ENCODE results near the gene POLL. TPM values are rescaled to one million over a fixed set of nuclear protein-coding genes. Genes with fewer than 3 reads are reported as not detected.

The POLL gene
- total RNA-seq, 1 experiment from 2014 or later, result 6.6 TPM

DNA sequence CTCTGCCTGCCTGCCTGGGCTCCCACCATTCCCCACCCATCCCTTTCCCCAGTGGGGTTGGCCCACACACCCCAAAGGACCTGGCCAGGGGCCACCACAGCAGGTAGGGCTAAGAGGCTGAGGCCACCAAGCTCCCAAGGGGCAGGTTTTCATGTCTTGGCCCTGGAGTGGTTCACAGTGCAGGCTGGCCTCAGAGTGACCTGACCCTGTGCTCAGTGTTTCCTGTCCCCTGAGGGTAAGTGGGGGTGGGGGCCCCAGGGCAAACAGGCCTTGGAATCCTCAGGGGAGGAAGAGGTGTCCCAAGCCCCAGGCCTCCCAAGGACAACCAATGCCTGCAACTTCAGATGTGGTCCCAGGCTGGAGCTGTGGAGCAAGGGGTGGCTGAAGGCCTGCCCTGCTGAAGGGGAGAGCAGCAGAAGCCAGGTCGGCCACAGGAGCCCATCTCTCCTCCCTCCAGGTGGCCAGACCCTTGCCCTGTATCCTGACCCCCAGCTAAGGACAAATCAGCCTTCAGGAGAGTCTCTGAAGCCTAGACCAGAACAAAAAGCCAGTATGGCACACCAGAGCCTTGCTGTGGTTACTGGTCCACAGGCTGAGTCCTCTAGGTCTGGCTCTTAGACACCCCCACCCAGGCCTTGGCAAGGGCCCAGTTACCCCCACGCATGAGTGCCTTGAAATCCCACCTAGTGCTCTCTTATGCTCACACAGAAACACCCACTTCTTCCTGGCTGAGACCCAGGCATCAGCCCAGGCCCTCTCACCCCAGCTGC lies 27.6 kb downstream of the POLL start:
- no peak for DNase-seq (ENCODE audit: low read depth)

- DNase-seq (ENCODE audit: low read depth), result no peak
These were observed 28.3 kb downstream of the POLL start for GRCh38 chr10:101559596-101560297.

DNA sequence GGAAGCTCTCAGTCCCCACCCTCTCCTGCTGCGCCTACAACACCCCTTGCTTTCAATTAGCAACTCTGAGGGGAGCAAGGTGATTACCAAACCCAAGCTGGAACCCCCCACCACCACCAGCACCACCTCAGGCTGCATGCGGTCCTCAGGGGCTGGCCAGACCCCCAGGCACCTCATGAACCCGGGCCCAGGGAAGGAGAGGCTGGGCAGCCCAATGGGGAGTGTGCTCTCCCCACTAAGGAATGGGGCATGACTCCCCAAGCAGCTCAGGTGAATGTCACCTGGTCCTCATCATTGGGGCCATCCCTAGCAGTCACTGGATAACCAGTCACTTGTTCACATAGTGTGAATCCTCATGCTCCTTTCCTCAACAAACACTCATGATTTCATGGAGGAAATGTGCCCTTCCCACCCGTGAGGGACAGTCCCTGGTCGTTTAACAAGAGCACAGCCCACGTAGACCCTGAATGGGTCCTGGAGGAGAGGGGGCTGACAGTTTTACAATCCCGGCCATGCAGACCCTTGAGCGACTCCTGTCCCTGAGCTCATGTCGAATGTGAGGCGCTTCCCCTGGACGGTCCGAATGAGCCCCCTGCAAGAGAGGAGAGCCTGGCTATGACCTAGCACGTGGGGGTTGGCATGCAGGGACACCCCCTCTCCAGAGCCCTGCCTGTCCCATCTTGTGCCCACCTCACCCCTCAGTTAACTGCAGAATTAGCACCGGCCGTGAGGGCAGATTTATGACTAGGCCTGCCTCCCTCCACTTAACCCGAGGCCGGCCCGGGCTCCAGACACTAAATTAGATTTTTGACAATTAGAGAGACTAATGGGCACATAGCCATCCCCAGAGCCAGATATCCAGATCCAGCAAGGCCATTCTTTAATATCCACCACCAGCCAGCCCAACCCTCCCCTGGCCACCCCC lies 29.1 kb downstream of the POLL start:
- no peak for DNase-seq (ENCODE audit: low read depth)

DNA sequence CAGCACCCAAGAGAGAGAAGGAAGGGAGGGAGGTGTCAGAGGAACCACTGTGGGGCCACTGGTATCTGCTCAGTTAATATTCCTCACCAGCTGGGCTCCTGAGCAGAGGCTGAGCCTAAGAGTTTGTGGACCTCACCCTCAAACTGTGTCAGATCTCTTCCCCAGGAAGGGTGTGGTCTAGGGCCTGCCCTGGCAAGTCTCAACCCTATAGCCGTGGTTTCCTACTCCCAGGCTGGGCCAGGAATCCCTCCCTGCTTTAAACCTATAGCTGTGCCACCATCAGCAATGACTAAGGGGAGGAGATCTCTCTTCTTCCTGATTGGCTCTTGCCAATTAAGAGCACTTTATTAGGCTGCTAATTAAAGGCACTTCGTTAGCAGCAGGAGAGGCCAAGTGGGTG lies 29.9 kb downstream of the POLL start:
- DNase-seq (ENCODE audit: low read depth), result no peak

DNA sequence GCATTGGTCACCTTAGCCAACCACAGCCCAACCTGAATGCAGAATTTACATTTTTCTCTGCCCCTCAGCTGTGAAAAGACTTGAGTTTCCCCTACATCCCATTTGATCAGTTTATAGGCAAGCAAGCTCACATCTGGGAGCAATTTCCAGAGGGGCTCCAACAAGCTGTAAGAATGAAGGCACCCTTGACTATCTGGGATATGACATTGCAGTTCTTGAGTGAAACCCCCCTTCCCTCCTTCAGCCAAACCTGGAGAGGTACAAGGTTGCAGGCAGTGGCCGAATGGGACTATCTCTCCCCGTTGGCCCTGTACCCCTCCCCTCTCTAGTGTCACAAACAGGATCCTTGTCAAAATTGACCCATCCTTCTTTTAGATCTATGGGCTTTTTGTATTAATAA lies 30.5 kb downstream of the POLL start:
- DNase-seq (ENCODE audit: low read depth), result no peak

DNA sequence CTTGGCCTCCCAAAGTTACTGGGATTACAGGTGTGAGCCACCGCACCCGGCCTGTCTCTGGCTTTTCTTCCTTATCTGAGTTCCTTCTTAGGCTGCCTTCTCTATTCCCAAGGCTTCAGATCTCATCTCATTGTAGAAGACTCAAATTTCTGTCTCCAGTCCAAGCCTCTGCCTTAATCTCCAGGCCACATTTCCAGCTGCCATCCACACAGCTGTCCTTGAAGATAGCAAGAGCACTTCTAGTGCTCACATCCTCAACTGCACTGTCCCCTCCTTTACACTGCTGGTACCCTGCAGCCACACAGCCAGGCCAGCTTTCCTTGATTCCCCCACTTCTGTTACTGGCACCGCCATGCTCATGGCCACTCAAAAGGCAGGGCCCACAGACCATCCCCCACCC lies 35.6 kb downstream of the POLL start:
- no peak for DNase-seq (ENCODE audit: low read depth)

DNA sequence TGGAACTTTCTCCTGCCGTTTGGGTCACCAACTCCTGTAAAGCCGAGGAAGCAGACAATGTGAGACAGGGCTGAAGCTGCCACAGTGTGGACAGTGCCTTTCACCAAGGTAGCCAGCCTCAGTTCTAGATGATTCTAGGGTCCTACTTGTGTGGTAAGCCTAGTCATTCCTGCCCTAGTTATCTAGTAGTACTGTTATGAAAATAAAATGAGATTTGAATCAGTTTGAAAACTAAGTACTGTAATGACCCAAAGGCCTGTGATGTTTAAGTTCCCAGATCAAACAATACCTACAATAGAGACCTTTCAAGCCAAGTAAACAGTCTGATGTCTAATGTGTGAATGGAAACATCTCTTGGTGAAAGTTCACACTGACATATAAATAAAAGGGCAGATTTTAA lies 37.1 kb downstream of the POLL start:
- DNase-seq (ENCODE audit: low read depth), result no peak

DNA sequence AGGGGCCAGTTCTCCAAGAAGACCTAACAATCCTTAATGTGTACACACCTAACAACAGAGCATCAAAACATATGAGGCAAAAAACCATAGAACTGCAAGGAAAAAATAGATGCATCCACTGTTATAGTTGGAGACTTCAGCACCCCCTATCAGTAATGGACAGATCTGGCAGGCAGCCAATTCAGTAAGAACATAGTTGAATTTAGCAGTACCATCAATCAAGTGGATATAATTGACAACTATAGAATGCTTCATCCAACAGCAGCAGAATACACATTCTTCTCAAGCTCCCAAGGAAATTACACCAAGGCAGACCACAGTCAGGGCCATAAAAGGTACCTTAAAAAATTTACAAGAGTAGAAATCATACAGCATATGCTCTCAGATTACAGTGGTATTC lies 42.2 kb downstream of the POLL start:
- no peak for DNase-seq (ENCODE audit: low read depth)

DNA sequence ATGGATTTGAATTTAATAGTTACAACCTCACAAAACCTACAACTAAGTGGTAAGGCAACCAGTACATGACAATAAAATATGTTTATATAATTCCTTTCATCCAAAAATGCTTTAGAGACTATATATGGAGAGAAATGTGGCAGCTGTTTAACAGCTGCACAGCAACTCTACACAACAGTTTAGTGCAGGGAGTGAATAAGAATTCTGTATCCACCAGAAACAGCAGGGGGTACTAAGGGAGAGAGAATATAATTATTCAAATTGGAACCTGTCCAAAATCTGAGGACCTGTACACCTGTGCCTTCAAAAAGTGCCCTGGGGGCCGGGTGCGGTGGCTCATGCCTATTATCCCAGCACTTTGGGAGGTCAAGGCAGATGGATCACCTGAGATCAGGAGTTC lies 49.6 kb downstream of the POLL start:
- no peak for DNase-seq (ENCODE audit: low read depth)

GRCh38 chr10:101536800-101537199 lies 51.3 kb downstream of the POLL start:
- peak; percentile 29 for DNase-seq (ENCODE audit: low read depth)

GRCh38 chr10:101535949-101536348 lies 52.1 kb downstream of the POLL start:
- DNase-seq (ENCODE audit: low read depth), result no peak

DNA sequence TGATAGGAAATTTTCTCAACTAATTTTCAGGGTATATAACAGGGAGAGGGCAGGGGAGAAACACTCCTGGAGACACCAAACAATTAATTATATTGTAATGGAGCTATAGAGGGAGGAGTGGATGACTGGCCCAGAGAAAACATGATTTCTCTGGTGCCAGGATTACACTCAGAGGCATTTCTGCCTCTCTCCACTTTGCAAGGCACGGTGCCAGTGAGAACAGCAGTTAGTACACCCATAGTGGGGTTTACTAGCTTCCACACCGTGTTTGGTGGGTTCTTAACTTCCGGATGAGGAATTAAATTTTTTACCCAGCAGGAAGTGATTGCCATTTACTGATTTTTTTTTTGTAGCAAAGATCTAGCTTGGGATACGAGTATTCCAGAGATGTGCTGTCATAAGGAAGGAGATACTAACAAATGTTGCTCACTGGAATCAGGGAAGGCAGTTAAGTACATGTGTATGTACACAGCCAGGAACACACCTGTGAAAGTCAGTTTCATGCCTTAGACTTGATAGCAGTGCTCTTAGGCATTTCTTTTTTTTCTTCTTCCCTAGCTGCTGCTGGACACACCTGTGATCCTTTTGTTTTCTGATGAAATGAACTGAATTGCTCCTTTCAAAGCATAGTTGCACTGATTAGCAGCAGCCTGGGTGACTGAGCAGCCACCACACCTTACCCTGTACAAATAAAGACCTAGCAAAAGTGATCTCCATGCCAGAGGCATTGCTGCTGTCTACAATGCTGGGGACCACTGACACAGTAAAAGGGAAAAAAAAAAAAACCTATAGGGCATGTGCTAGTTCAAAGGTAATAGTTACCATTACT lies 58.1 kb downstream of the POLL start:
- DNase-seq (ENCODE audit: low read depth), result no peak

GRCh38 chr10:101529207-101529606 lies 58.9 kb downstream of the POLL start:
- no peak for DNase-seq (ENCODE audit: low read depth)

Other genes starting within 250 kb of the POLL start
- gene BTRC, start 234.1 kb downstream of the POLL start, total RNA-seq (2014; rRNA removed; shearing (Covaris generic)), result 7.1 and 7.9 TPM in 2 replicates
- gene DPCD, start 64 bp upstream of the POLL start, total RNA-seq (2014; rRNA removed; shearing (Covaris generic)), result 65.8 and 69.5 TPM in 2 replicates
- 5.8 and 9.0 TPM in 2 replicates for gene FBXW4, start 106.9 kb upstream of the POLL start, total RNA-seq (2014; rRNA removed; shearing (Covaris generic))
- not detected in 2 replicates for gene FGF8, start 187.9 kb upstream of the POLL start, total RNA-seq (2014; rRNA removed; shearing (Covaris generic))
- gene NPM3, start 195.2 kb upstream of the POLL start, total RNA-seq (2014; rRNA removed; shearing (Covaris generic)), result 32.3 and 69.6 TPM in 2 replicates
- 39.7 and 41.7 TPM in 2 replicates for gene OGA, start 230.2 kb upstream of the POLL start, total RNA-seq (2014; rRNA removed; shearing (Covaris generic))

Measured in RPMI7951 (cell line).